KMS-11 (cell line): ENCODE measurements around the gene RALGPS1.

Experiments
- H2AFZ ChIP-seq: fragments of 200-600 bp; sonication (generic); 2 replicates; pipeline ENCODE4 v1.6.1; 2016; ENCODE audit warnings: antibody characterized with exemption, mixed run types, low read depth
- H3K27ac ChIP-seq: fragments of 200-600 bp; sonication (generic); 2 replicates; pipeline ENCODE4 v1.6.1; 2016; ENCODE audit warnings: mild to moderate bottlenecking, mixed run types
- H3K27me3 ChIP-seq: fragments of 200-600 bp; sonication (generic); 2 replicates; pipeline ENCODE4 v1.6.1; 2017; ENCODE audit warnings: mild to moderate bottlenecking, low read depth, mixed run types, moderate library complexity; ENCODE audit not compliant: insufficient read depth
- H3K36me3 ChIP-seq: fragments of 200-600 bp; sonication (generic); 2 replicates; pipeline ENCODE4 v1.6.1; 2017; ENCODE audit warnings: mild to moderate bottlenecking, mixed run types; ENCODE audit not compliant: insufficient read depth
- H3K4me1 ChIP-seq: fragments of 200-600 bp; sonication (generic); 2 replicates; pipeline ENCODE4 v1.6.1; 2016; ENCODE audit warnings: mild to moderate bottlenecking, low read depth, mixed run types; ENCODE audit not compliant: poor library complexity, severe bottlenecking
- H3K4me2 ChIP-seq: fragments of 200-600 bp; sonication (generic); 2 replicates; pipeline ENCODE4 v1.7.0; 2016; ENCODE audit warnings: mild to moderate bottlenecking, mixed run types
- H3K4me3 ChIP-seq: fragments of 200-600 bp; sonication (generic); IDR thresholded peaks from 2 replicates; pipeline ENCODE4 v1.6.1; 2017; ENCODE audit warnings: low read depth, low read length, mixed read lengths; ENCODE audit not compliant: insufficient read depth
- H3K79me2 ChIP-seq: fragments of 200-600 bp; sonication (generic); 2 replicates; pipeline ENCODE4 v1.6.1; 2016; ENCODE audit warnings: low read depth, mixed run types; ENCODE audit not compliant: insufficient read depth
- H3K9ac ChIP-seq: fragments of 200-600 bp; sonication (generic); 2 replicates; pipeline ENCODE4 v1.6.1; 2016; ENCODE audit warnings: mild to moderate bottlenecking, mixed run types
- H4K20me1 ChIP-seq: fragments of 200-600 bp; sonication (generic); 2 replicates; pipeline ENCODE4 v1.6.1; 2016; ENCODE audit warnings: mild to moderate bottlenecking, mixed run types; ENCODE audit not compliant: insufficient read depth
- CTCF ChIP-seq: fragments of 200-600 bp; sonication (generic); conservative IDR thresholded peaks from 2 replicates; pipeline ENCODE4 v1.6.1; 2017; ENCODE audit warnings: low read depth, mild to moderate bottlenecking, antibody characterized with exemption, low read length, moderate library complexity, mixed read lengths

Gene RALGPS1

GRCh38 chr9:127138444-127138843 is 223.9 kb downstream of the RALGPS1 start:
- no peak overlapping the region for H3K27ac ChIP-seq
- no peak for TF ChIP-seq CTCF
- H3K36me3 ChIP-seq, result no peaks in the 10 kb centered on the region
- no peak overlapping the region for H3K4me3 ChIP-seq
- no peaks in the 10 kb centered on the region for H4K20me1 ChIP-seq
- H3K4me2 ChIP-seq, result no peak overlapping the region
- no peak overlapping the region for H3K9ac ChIP-seq
- H3K79me2 ChIP-seq, result no peaks in the 10 kb centered on the region
- no peak overlapping the region for H2AFZ ChIP-seq
- H3K4me1 ChIP-seq, result peaks cover 17% of the 10 kb centered on the region
- no peaks in the 10 kb centered on the region for H3K27me3 ChIP-seq

GRCh38 chr9:127139071-127139731 is 224.6 kb downstream of the RALGPS1 start:
- Histone ChIP-seq H3K4me2 (no peak overlapping the region), H3K79me2 (no peaks in the 10 kb centered on the region), H3K27ac (no peak overlapping the region), H3K27me3 (no peaks in the 10 kb centered on the region), H3K9ac (no peak overlapping the region), H3K36me3 (no peaks in the 10 kb centered on the region), H3K4me3 (no peak overlapping the region), H2AFZ (no peak overlapping the region), H3K4me1 (peaks cover 10% of the 10 kb centered on the region), H4K20me1 (no peaks in the 10 kb centered on the region)
- TF ChIP-seq CTCF, result no peak

GRCh38 chr9:127139775-127140174 is 225.2 kb downstream of the RALGPS1 start:
- Histone ChIP-seq H4K20me1 (no peaks in the 10 kb centered on the region), H3K27ac (no peak overlapping the region), H3K79me2 (no peaks in the 10 kb centered on the region), H3K4me2 (no peak overlapping the region), H3K36me3 (no peaks in the 10 kb centered on the region), H3K27me3 (no peaks in the 10 kb centered on the region), H2AFZ (no peak overlapping the region), H3K4me1 (peaks cover 4% of the 10 kb centered on the region), H3K4me3 (no peak overlapping the region), H3K9ac (no peak overlapping the region)
- no peak for TF ChIP-seq CTCF

DNA sequence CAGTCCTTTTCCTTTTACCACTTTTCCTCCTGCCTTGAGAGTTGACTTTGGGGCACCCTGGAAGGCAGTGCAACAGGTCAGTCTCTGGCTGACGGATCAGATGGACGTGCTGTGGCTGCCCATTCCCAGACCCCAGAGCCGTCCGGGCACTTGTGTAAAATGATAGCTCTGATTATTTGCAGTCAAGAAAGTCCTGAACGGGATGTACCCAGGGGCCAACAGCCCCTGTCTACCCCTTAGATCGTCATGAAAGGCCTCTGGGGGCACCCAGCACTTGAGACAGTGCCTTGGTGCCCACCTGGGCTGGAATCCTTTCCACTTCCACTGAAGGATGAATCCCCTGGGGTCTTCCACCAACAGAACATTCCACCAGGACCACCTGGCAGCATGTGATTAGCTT is 225.6 kb downstream of the RALGPS1 start:
- H3K9ac ChIP-seq, result no peak overlapping the region
- no peaks in the 10 kb centered on the region for H3K36me3 ChIP-seq
- H3K4me1 ChIP-seq, result no peaks in the 10 kb centered on the region
- H3K79me2 ChIP-seq, result no peaks in the 10 kb centered on the region
- H3K27me3 ChIP-seq, result no peaks in the 10 kb centered on the region
- H2AFZ ChIP-seq, result no peak overlapping the region
- no peaks in the 10 kb centered on the region for H4K20me1 ChIP-seq
- no peak for TF ChIP-seq CTCF
- no peak overlapping the region for H3K4me2 ChIP-seq
- H3K4me3 ChIP-seq, result no peak overlapping the region
- H3K27ac ChIP-seq, result no peak overlapping the region
